NK-92 treated with Interleukin-12 subunit alpha and Interleukin-12 subunit beta, amount 100 ng/mL, for 24 hours (cell line): ENCODE measurements around the gene TPSAB1.
"Not testable (repeated sequence)": the region's sequence is repeated elsewhere in the genome, so short reads cannot be mapped to it uniquely, and the experiment has no call there.

Source experiments
- DNase-seq: peaks from one replicate; lab custom pipeline; 2025; lab: John Stamatoyannopoulos, UW

The TPSAB1 gene

GRCh38 chr16:1247903-1248537 is 7.5 kb downstream of the TPSAB1 start:
- not testable (repeated sequence) for DNase-seq

GRCh38 chr16:1249031-1249755 is 8.7 kb downstream of the TPSAB1 start:
- not testable (repeated sequence) for DNase-seq

- DNase-seq = not testable (repeated sequence)
Measured at GRCh38 chr16:1253701-1254364, 13.3 kb downstream of the TPSAB1 start.

- not testable (repeated sequence) for DNase-seq
Measured at GRCh38 chr16:1254821-1255220, 14.3 kb downstream of the TPSAB1 start.

GRCh38 chr16:1255276-1256122 is 15.0 kb downstream of the TPSAB1 start, which contains the start of gene TPSD1:
Gene TPSD1 (plus strand): TSS chr16:1256069. CDS start chr16:1256281, 212 bp downstream.
- not testable (repeated sequence) for DNase-seq

- DNase-seq = not testable (repeated sequence)
Measured at GRCh38 chr16:1256296-1256873, 15.9 kb downstream of the TPSAB1 start.

GRCh38 chr16:1256874-1257322 is 16.4 kb downstream of the TPSAB1 start:
- no peak for DNase-seq

GRCh38 chr16:1257561-1258224 is 17.2 kb downstream of the TPSAB1 start:
- no peak for DNase-seq

GRCh38 chr16:1258225-1258600 is 17.7 kb downstream of the TPSAB1 start:
- DNase-seq = no peak

- DNase-seq = no peak
Measured at GRCh38 chr16:1258906-1259759, 18.6 kb downstream of the TPSAB1 start.

- DNase-seq = no peak
Measured at GRCh38 chr16:1259760-1260068, 19.2 kb downstream of the TPSAB1 start.

GRCh38 chr16:1260101-1260680 is 19.7 kb downstream of the TPSAB1 start:
- no peak for DNase-seq

GRCh38 chr16:1261131-1261892 is 20.8 kb downstream of the TPSAB1 start:
- DNase-seq = no peak

- no peak for DNase-seq
Measured at GRCh38 chr16:1262210-1262845, 21.8 kb downstream of the TPSAB1 start.

- DNase-seq = no peak
Measured at GRCh38 chr16:1262846-1263221, 22.3 kb downstream of the TPSAB1 start.

- DNase-seq = no peak
Measured at GRCh38 chr16:1263591-1264344, 23.3 kb downstream of the TPSAB1 start.

- DNase-seq = no peak
Measured at GRCh38 chr16:1264345-1265089, 24.0 kb downstream of the TPSAB1 start.
